Kidney (tissue), 14 donors: ENCODE results near the gene CABP4. TPM values are rescaled to one million over a fixed set of nuclear protein-coding genes. Genes with fewer than 3 reads are reported as not detected.

Experiments used
- DNase-seq, 5 donors: peaks; one replicate each; pipeline ENCODE4 v3.0.0-alpha.2; 2013 to 2020
- FAIRE-seq: peaks from 2 replicates; lab custom pipeline; 2012; peaks lifted over from hg19 to GRCh38; lab: Jason Lieb, UNC
- H3K27ac ChIP-seq, 2 donors: one replicate each; pipeline ENCODE4 v1.7.0; 2013; ENCODE audit warnings: low read depth in 2 of 2, low read length in 2 of 2, inconsistent platforms in 1 of 2
- H3K27me3 ChIP-seq: one replicate; pipeline ENCODE4 v1.7.1; 2013; ENCODE audit warnings: low read length, inconsistent platforms; ENCODE audit not compliant: control insufficient read depth, insufficient read depth
- H3K36me3 ChIP-seq, 3 donors: one replicate each; pipeline versions ENCODE4 v1.7.0 to v1.7.1; 2013; ENCODE audit warnings: low read length in 3 of 3, control low read depth in 1 of 3, inconsistent platforms in 1 of 3; ENCODE audit not compliant: insufficient read depth in 3 of 3, control insufficient read depth in 2 of 3
- H3K4me1 ChIP-seq, 3 donors: one replicate each; pipeline versions ENCODE4 v1.7.0 to v1.7.1; 2013; ENCODE audit warnings: low read length in 3 of 3, inconsistent platforms in 1 of 3, low read depth in 1 of 3; ENCODE audit not compliant: control insufficient read depth in 2 of 3, insufficient read depth in 2 of 3
- H3K4me3 ChIP-seq, 3 donors: one replicate each; pipeline versions ENCODE4 v1.7.0 to v1.8.1; 2013; ENCODE audit warnings: low read length in 3 of 3, control low read depth in 1 of 3, inconsistent platforms in 1 of 3
- H3K9ac ChIP-seq, 3 donors: one replicate each; pipeline versions ENCODE4 v1.7.0 to v1.7.1; 2013; ENCODE audit warnings: low read length in 3 of 3, control low read depth in 1 of 3, inconsistent platforms in 1 of 3
- H3K9me3 ChIP-seq, 3 donors: one replicate each; pipeline versions ENCODE4 v1.7.0 to v1.7.1; 2013; ENCODE audit warnings: low read length in 3 of 3, control low read depth in 1 of 3, inconsistent platforms in 1 of 3; ENCODE audit not compliant: control insufficient read depth in 2 of 3, insufficient read depth in 1 of 3
- intact Hi-C: fragments of 100-400 bp; cut with DNase I; formaldehyde crosslinking; loops from one replicate; pipeline ENCODE4 v1.11.1; 2022
- polyA plus RNA-seq: library from polyadenylated mRNA; stranded (reverse); fragments of 350-450 nt; fragmentation: Illumina TruSeq; extraction: RNeasy Lipid Tissue Mini Kit (QIAGEN cat#74804); gene quantifications from one replicate; pipeline ENCODE4 v1.2.3, GENCODE V29; 2014; ENCODE audit warnings: low read depth, low replicate concordance; ENCODE audit not compliant: insufficient read depth
- total RNA-seq: library from RNA; stranded (reverse); fragmentation: NEBNext Ultra II Directional; extraction: Animal tissue kit (Norgen Biotek cat#: 25700); gene quantifications from one replicate; pipeline ENCODE4 v1.2.1, GENCODE V29; 2021
- TF ChIP-seq, protein P1 (sequence below): IDR thresholded peaks from 3 replicates; pipeline ENCODE4 v1.5.1; 2012; ENCODE audit warnings: mild to moderate bottlenecking, moderate library complexity, borderline replicate concordance; ENCODE audit not compliant: insufficient read depth; ENCODE audit errors: extremely low read depth
- donor health status: control.
- donor health status: control.
- donor health status: control.
- donor health status: control.
- donor health status: control.
- donor health status: DM: yes; HTN: yes; CAD: no.
- donor health status: Normal renal cell carcinoma (clear cell type).

The CABP4 gene
- total and polyA plus RNA-seq, 2 donors from 2014 or later: 0.49 to 3.1 TPM

- Histone ChIP-seq H3K27ac (no peak overlapping the region), H3K4me3 (no peak overlapping the region)
These were observed 45.9 kb upstream of the CABP4 start for GRCh38 chr11:67409261-67409666.

GRCh38 chr11:67409781-67410368 is 45.3 kb upstream of the CABP4 start:
- H3K9me3 ChIP-seq: no peaks in the 10 kb centered on the region
- no peak for FAIRE-seq
- DNase-seq: no peak
- no peaks in the 10 kb centered on the region for H3K36me3 ChIP-seq
- TF ChIP-seq, protein P1, sequence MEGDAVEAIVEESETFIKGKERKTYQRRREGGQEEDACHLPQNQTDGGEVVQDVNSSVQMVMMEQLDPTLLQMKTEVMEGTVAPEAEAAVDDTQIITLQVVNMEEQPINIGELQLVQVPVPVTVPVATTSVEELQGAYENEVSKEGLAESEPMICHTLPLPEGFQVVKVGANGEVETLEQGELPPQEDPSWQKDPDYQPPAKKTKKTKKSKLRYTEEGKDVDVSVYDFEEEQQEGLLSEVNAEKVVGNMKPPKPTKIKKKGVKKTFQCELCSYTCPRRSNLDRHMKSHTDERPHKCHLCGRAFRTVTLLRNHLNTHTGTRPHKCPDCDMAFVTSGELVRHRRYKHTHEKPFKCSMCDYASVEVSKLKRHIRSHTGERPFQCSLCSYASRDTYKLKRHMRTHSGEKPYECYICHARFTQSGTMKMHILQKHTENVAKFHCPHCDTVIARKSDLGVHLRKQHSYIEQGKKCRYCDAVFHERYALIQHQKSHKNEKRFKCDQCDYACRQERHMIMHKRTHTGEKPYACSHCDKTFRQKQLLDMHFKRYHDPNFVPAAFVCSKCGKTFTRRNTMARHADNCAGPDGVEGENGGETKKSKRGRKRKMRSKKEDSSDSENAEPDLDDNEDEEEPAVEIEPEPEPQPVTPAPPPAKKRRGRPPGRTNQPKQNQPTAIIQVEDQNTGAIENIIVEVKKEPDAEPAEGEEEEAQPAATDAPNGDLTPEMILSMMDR: no peak
- H3K9ac ChIP-seq: no peak overlapping the region
- no peaks in the 10 kb centered on the region for H3K4me1 ChIP-seq
- intact Hi-C loops: no loop called here
- no peaks in the 10 kb centered on the region for H3K27me3 ChIP-seq
- H3K4me3 ChIP-seq: no peak overlapping the region
- H3K27ac ChIP-seq: no peak overlapping the region

More at GRCh38 chr11:67409261-67409666, 45.9 kb upstream of the CABP4 start:
- Histone ChIP-seq H3K9me3 (no peaks in the 10 kb centered on the region), H3K9ac (no peak overlapping the region), H3K36me3 (no peaks in the 10 kb centered on the region), H3K27me3 (no peaks in the 10 kb centered on the region), H3K4me1 (no peaks in the 10 kb centered on the region)
- FAIRE-seq (no peak), DNase-seq (peak in 1 of 5 donors; percentile 85)
- intact Hi-C loops: no loop called here
- TF ChIP-seq, protein P1: no peak

DNA sequence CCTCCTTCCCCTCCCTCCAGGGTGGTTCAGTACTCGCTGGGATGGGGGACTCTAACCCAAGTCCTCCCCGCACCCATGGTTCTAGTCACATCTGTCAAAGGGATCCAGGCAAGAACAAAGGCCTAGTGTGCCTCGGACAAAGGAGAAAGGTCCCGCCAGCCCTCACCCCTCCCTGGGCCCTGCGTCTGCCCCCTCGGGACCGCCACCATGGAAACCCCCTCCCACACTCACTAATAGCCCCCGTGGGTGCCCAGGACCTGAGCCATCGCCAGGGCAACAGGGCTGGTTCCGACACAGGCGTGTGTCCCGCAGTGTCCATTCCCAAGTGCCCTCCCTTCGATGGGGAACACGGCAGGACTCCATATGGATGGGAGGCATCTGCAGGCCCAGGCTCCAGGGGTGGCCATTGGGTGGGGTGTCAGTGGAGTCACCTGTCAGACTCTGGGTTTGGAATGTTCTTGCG is 44.8 kb upstream of the CABP4 start:
- H3K27me3 ChIP-seq: no peaks in the 10 kb centered on the region
- H3K4me1 ChIP-seq: peaks cover 0 to 3% (median 0%) of the 10 kb centered on the region in 3 donors
- H3K36me3 ChIP-seq: no peaks in the 10 kb centered on the region
- DNase-seq (no peak), FAIRE-seq (no peak)
- intact Hi-C loops: no loop called here
- no peaks in the 10 kb centered on the region for H3K9me3 ChIP-seq
- H3K9ac ChIP-seq: no peak overlapping the region
- no peak overlapping the region for H3K4me3 ChIP-seq
- TF ChIP-seq, protein P1: no peak
- H3K27ac ChIP-seq: no peak overlapping the region
